Activated naive CD4-positive, alpha-beta T cell treated with anti-CD3 and anti-CD28 coated beads, Interleukin-2, amount 50 U/mL, for 16 hours (primary cell): ENCODE measurements around the gene SCO1.
"Not testable (repeated sequence)": the region's sequence is repeated elsewhere in the genome, so short reads cannot be mapped to it uniquely, and the experiment has no call there.

ENCODE experiments used
- DNase-seq: peaks from one replicate; pipeline ENCODE4 v3.0.0-alpha.2; 2020

Gene SCO1

GRCh38 chr17:10724546-10725195 lies 27.3 kb upstream of the SCO1 start:
- no peak for DNase-seq

- DNase-seq, result no peak
These were observed 21.2 kb upstream of the SCO1 start for GRCh38 chr17:10718547-10718946.

GRCh38 chr17:10716218-10716617 lies 18.9 kb upstream of the SCO1 start:
- DNase-seq, result no peak

GRCh38 chr17:10713318-10713717 lies 16.0 kb upstream of the SCO1 start:
- DNase-seq, result no peak

- no peak for DNase-seq
These were observed 8.4 kb upstream of the SCO1 start for GRCh38 chr17:10705727-10706126.

- DNase-seq, result no peak
These were observed 5.2 kb upstream of the SCO1 start for GRCh38 chr17:10702574-10702973.

- no peak for DNase-seq
These were observed 2.5 kb upstream of the SCO1 start for GRCh38 chr17:10699856-10700255.

- no peak for DNase-seq
These were observed 924 bp upstream of the SCO1 start for GRCh38 chr17:10698096-10698818.

- DNase-seq, result not testable (repeated sequence)
These were observed 1.4 kb downstream of the SCO1 start for GRCh38 chr17:10695875-10696407.

GRCh38 chr17:10687499-10687898 lies 9.8 kb downstream of the SCO1 start:
- no peak for DNase-seq

- no peak for DNase-seq
These were observed 13.5 kb downstream of the SCO1 start for GRCh38 chr17:10683853-10684252.

- DNase-seq, result no peak
These were observed 15.4 kb downstream of the SCO1 start for GRCh38 chr17:10681866-10682446.

- DNase-seq, result no peak
These were observed 22.6 kb downstream of the SCO1 start for GRCh38 chr17:10674704-10675103.

- no peak for DNase-seq
These were observed 24.0 kb downstream of the SCO1 start for GRCh38 chr17:10673312-10673711.

GRCh38 chr17:10668775-10669174 lies 28.6 kb downstream of the SCO1 start:
- DNase-seq, result no peak

- DNase-seq, result no peak
These were observed 30.4 kb downstream of the SCO1 start for GRCh38 chr17:10666906-10667305.

- DNase-seq, result no peak
These were observed 32.8 kb downstream of the SCO1 start for GRCh38 chr17:10664571-10664970.

- DNase-seq, result no peak
These were observed 34.1 kb downstream of the SCO1 start for GRCh38 chr17:10663231-10663630.

- no peak for DNase-seq
These were observed 35.9 kb downstream of the SCO1 start for GRCh38 chr17:10661437-10661836.

- no peak for DNase-seq
These were observed 39.5 kb downstream of the SCO1 start for GRCh38 chr17:10657879-10658278.

GRCh38 chr17:10657148-10657547 lies 40.2 kb downstream of the SCO1 start, which contains the start of gene MYH3:
Gene MYH3 (minus strand): TSS chr17:10657309. CDS start chr17:10655064, 2,245 bp downstream.
- DNase-seq, result no peak

GRCh38 chr17:10653987-10654386 lies 43.3 kb downstream of the SCO1 start:
- no peak for DNase-seq

GRCh38 chr17:10652984-10653659 lies 44.2 kb downstream of the SCO1 start:
- DNase-seq, result no peak
